GM18870 (cell line): ENCODE results near the gene GPC5.
"Not testable (repeated sequence)": the region's sequence is repeated elsewhere in the genome, so short reads cannot be mapped to it uniquely, and the experiment has no call there.

ENCODE experiments used
- ATAC-seq: cut with Tn5 transposase; IDR thresholded peaks from one replicate; pipeline ENCODE4 v1.9.1; 2021; ENCODE audit warnings: moderate library complexity; ENCODE audit not compliant: unreplicated experiment

The GPC5 gene

DNA sequence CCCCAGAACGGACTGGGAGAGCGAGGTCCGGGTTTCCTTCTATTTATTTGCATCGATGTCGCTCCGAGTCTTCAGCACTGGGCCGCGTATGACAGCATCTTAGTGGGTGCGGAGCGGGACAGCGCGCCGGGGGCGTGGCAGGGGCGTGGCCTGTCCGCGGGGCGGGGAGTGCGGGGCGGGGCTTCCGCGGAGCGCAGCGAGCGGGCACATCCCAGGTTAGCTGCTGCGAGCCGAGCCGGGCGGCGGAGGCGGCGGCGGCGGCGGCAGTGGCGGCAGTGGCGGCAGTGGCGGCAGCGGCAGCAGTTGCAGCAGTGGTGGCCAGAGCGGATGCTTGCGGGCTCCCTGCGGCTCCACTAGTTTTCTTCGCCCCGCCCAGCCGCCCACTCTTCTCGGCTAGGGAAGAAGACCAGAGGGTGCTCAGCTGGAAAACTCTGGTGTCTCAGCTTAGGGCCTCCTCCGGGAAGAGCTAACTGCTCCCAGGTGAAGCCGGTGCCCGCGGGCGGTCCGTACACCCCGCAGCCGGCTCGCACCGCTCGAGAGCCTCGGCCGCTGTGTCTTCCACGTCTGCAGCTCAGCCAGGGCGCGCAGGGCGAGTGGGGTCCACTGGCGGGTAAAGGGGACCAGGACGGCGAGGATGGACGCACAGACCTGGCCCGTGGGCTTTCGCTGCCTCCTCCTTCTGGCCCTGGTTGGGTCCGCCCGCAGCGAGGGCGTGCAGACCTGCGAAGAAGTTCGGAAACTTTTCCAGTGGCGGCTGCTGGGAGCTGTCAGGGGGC, at the start of gene GPC5:
GPC5 (plus strand) TSS at position 209 of the 776 bp plus-strand sequence.
- peak; percentile 75 for ATAC-seq

DNA sequence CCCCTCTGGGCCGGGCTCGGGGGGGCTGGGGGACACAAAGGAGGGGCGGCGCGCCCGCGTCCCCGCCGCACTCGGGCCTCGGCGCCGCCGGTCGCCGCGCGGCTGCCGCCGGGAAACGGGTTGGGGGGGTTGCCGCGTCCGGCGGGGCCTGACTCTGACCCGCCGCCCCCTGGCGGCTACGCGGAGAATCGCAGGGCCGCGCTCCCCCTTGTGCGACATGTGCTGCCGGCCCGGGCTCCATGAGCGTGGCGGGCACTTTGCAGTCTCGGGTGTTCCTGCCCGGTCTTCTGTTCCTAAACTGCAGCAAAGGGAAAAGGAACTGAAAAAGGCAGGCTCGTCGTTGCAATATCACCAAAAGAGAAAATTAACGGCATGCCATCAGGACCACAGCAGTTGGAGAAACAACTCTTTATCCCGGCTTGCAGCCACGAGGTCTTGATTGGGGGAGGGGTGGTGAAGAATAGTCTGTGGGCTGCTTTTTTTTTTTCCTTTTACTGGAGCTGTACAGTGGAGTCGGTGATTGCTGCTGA, 49.5 kb upstream of the GPC5 start:
- peak; percentile 39 for ATAC-seq

- no peak for ATAC-seq
Measured at GRCh38 chr13:91349992-91350911, 48.2 kb upstream of the GPC5 start.

GRCh38 chr13:91351123-91351522, 47.3 kb upstream of the GPC5 start:
- no peak for ATAC-seq

- no peak for ATAC-seq
Measured at GRCh38 chr13:91351980-91352379, 46.4 kb upstream of the GPC5 start.

GRCh38 chr13:91352891-91353290, 45.5 kb upstream of the GPC5 start:
- not testable (repeated sequence) for ATAC-seq

- no peak for ATAC-seq
Measured at GRCh38 chr13:91353494-91353893, 44.9 kb upstream of the GPC5 start.

DNA sequence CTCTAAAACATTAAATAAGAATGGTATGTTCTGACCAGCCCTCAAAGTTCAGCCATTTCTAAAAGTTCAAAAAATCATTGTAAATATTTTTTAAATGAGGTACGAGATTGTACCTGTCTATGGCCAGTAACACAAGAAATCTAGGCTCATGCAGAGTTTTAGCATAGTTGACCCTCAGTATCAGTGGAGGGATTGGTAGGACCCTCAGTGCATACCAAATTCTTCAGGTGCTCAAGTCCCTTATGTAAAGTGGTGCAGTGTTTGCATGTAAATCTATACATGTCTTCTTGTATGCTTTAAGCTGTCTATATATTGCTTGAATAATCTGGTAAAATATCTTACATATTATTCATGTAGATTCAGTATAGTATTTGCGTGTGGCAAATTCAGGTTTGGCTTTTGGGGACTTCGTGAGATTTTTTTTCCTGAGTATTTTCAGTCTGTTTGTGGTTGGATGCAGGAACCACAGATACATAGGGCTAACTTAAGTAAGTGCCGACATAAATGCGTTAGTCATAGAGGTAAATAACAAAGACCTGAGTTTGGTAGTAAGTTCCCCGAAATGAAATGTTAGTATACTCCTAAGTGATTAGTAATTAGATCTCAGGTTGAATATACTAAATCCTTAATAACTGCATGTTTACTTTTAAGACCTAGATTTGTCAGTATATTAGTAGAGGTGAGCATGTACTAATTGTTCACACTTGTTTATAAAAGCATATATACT, 43.2 kb upstream of the GPC5 start:
- no peak for ATAC-seq

GRCh38 chr13:91355826-91356710, 42.4 kb upstream of the GPC5 start:
- ATAC-seq: no peak

DNA sequence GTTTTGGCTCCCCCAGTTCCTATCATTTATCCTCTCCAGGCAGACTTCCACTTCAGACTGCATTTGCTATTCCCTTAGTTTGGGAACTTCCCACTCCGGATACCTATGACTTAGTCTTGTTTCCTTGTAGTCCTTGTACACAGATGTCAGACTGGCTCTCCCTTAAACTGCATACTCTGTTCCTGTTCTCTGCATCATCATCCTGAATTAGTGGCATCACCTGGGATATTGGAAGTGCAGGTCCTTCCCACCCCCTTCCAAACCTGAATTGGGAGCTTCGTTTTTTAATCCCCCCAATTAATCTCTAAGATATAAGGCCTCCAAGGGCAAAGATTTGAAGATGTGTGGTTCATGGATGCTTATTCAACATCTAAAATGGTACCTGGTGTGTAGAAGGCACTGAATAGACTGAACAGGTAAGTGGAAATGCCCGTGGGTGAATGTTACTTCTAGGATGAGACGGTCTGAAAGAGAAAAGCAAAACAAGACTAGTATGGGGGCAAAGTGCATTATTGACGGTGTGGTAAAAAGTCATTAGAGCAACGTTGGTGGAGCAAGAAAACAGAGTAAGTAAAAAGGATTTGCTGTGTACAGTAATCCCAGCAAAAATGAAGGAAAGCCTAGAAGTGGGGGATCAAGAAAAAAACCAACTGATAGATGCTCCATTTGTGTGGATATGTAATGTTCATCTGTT, 41.4 kb upstream of the GPC5 start:
- ATAC-seq: no peak

GRCh38 chr13:91357613-91358386, 40.6 kb upstream of the GPC5 start:
- ATAC-seq: no peak

DNA sequence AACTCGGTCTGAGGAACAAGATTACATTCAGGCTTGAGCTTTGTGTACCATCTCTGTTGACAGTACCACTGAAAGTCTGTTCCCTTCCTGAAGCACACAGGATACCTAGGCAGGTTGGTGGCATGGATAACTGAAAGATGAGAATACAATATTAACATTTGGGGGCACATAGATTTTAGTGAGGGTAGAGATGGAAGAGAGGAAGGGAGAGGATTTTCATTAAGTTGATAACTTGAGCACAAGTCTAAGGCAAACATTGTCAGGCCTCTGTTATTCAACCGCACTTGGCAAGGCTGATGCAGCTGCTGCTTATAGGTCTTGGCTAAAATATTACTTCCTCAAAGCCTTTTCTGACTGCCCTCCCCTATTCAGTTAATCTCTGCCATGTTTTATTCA, 40.0 kb upstream of the GPC5 start:
- ATAC-seq: no peak

GRCh38 chr13:91359111-91359510, 39.3 kb upstream of the GPC5 start:
- no peak for ATAC-seq

DNA sequence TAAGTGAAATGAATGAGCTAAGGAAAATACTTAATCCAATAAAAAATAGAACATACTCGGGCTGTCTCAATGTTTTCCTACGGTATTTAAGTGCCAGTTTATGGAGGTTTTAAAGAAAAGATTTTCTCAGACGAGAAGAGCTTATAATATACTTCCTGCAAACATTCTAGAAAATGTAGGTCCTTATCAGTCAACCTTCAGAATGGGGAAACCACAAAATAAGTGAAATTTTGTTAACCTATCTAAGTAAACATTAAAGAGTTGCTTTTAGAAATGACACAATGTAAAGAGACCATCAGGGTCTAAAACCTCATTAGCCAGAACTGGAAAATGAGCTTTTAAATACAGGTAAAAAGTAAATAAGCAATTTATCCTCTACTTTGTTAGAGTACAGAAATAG, 38.8 kb upstream of the GPC5 start:
- ATAC-seq: no peak

- no peak for ATAC-seq
Measured at GRCh38 chr13:91360246-91360751, 38.1 kb upstream of the GPC5 start.

DNA sequence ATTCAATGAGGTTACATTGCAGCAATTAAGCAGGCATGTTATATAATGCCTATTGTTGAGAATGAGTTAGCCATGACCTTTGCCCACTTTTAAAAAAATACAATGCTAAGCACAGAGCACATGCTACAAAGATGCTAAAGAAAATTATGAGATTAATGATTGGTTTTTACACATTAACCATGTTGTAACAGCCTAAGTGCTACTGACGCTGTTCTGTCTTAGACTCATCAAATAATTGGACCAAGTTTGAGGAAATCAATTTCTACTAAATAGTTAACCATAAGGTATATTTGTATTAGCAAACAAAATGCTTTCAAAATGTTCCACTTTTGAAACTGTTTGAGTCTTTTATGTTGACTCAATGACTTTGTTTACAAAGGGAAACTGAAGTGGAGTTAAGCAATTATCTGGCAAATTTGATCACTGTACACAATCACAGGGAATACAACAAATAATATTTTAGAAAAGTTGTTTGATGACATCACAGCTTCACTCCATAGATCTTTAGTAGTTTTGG, 36.6 kb upstream of the GPC5 start:
- no peak for ATAC-seq

DNA sequence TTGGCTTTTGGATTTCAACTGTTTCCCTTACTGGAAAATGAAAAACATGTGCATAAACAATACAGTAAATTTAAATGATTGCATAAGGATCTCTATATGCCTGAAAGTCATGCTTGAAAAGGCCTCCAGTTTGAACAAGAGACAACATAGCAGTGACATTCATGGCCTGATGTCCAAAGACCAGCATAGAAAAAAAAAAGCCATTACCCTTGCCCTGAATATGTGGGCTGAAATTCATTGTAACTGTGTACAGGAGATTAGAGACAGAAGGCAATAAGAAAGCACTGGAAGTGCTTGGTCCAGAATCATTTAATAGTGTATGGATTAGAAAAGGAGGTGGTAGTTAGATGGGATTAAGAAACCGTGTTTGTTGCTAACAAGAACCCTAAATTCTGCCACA, 35.5 kb upstream of the GPC5 start:
- ATAC-seq: no peak

DNA sequence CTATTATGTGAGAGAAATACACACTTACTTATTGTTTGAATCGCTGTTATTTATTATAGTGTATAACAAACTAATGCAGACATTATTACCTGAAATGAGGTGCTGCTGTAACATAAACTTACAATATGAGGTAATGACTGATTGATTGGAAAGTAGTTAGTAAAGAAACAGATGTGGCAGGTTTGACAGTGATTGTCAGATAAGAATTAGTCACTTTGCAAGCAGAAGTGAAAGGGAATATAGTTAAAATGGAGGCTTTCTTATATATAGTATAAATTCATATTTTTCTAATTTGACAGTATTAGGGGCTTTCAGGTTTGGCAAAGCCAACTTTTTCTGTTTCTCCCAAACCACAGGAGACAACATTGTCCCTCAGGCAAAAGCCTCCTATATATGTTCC, 30.3 kb upstream of the GPC5 start:
- ATAC-seq: no peak
